Measurements from ENCODE around the gene WDR62. TPM values are rescaled to one million over a fixed set of nuclear protein-coding genes. Genes with fewer than 3 reads are reported as not detected.
"Not testable (repeated sequence)": the region's sequence is repeated elsewhere in the genome, so short reads cannot be mapped to it uniquely, and the experiment has no call there.

The WDR62 gene
- total RNA-seq, 2 experiments from 2014 or later, result 19.1 to 20.4 TPM

GRCh38 chr19:36125557-36125956 is 70.9 kb downstream of the WDR62 start:
- DNase-seq, result no peak
- peaks cover 11% of the 10 kb centered on the region for H3K4me1 Mint-ChIP-seq
- H3K36me3 Mint-ChIP-seq, result peaks cover 10% of the 10 kb centered on the region
- H3K9me3 Mint-ChIP-seq, result no peaks in the 10 kb centered on the region
- H3K27ac Mint-ChIP-seq, result peak overlapping the region; percentile 43
- no peaks in the 10 kb centered on the region for H3K27me3 Mint-ChIP-seq
- H3K4me3 Mint-ChIP-seq, result no peak overlapping the region

- Mint-ChIP-seq H3K27ac (peak overlapping the region; percentile 97), H3K9me3 (no peaks in the 10 kb centered on the region), H3K27me3 (no peaks in the 10 kb centered on the region), H3K4me3 (peak overlapping the region; percentile 91), H3K4me1 (peaks cover 22% of the 10 kb centered on the region), H3K36me3 (peaks cover 8% of the 10 kb centered on the region)
- no peak for DNase-seq
These were observed 73.7 kb downstream of the WDR62 start for GRCh38 chr19:36128392-36128736.

DNA sequence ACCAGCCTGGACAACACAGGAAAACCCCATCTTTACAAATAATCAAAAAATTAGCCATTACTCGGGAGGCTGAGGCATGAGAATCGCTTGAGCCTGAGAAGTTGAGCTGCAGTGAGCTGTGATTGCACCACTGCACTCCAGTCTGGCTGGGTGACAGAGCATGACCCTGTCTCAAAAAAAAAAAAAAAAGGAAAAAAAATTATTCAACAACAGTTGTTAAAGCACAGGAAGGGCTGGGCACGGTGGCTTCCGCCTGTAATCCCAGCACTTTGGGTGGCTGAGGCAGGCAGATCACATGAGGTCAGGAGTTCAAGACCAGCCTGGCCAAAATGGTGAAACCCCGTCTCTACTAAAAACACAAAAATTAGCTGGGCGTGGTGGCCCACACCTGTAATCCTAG is 76.5 kb downstream of the WDR62 start:
- DNase-seq, H3K36me3 Mint-ChIP-seq, H3K9me3 Mint-ChIP-seq, H3K27ac Mint-ChIP-seq, H3K4me3 Mint-ChIP-seq, H3K27me3 Mint-ChIP-seq: not testable (repeated sequence)
- peaks cover 17% of the 10 kb centered on the region for H3K4me1 Mint-ChIP-seq

DNA sequence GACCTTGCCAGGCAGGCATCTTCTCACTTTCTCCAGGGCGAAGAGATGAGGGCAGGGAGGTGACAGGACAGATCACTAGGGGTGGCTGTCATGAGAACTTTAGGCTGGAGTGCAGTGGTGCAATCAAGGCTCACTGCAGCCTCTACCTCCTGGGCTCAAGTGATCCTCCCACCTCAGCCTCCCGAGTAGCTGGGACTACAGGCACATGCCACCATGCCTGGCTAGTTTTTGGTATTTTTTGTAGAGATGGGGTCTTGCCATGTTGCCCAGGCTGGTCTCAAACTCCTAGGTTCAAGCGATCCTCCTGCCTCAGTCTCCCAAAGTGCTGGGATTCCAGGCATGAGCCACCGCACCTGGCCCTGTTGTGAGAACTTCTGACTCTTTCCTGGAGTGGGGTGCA is 80.2 kb downstream of the WDR62 start:
- peaks cover 18% of the 10 kb centered on the region for H3K4me1 Mint-ChIP-seq
- not testable (repeated sequence) for H3K27ac Mint-ChIP-seq, H3K4me3 Mint-ChIP-seq, DNase-seq, H3K36me3 Mint-ChIP-seq, H3K27me3 Mint-ChIP-seq, H3K9me3 Mint-ChIP-seq

- Mint-ChIP-seq H3K27me3 (peaks cover 4% of the 10 kb centered on the region), H3K4me1 (peaks cover 24% of the 10 kb centered on the region), H3K36me3 (peaks cover 9% of the 10 kb centered on the region), H3K9me3 (peaks cover 2% of the 10 kb centered on the region), H3K4me3 (no peak overlapping the region), H3K27ac (no peak overlapping the region)
- no peak for DNase-seq
These were observed 82.4 kb downstream of the WDR62 start for GRCh38 chr19:36136964-36137686.

DNA sequence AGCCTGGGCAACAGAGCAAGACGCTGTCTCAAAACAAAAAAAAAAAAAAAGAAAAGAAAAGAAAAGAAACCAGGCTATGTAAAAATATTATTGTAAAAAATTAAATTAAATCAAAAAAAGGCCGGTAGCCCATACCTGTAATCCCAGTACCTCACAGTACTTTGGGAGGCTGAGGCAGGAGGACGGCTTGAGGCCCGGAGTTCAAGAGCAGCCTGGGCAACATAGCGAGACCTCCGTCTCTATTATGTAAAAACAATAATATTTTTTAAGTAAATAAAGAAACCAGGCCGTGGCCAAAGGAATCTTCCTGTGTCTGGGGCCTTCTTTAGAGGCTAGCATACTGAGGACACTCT is 84.4 kb downstream of the WDR62 start:
- Mint-ChIP-seq H3K9me3 (peaks cover 2% of the 10 kb centered on the region), H3K27ac (peak overlapping the region; percentile 90), H3K4me3 (peak overlapping the region; percentile 89), H3K27me3 (peaks cover 4% of the 10 kb centered on the region), H3K4me1 (peaks cover 19% of the 10 kb centered on the region), H3K36me3 (peaks cover 18% of the 10 kb centered on the region)
- no peak for DNase-seq

DNA sequence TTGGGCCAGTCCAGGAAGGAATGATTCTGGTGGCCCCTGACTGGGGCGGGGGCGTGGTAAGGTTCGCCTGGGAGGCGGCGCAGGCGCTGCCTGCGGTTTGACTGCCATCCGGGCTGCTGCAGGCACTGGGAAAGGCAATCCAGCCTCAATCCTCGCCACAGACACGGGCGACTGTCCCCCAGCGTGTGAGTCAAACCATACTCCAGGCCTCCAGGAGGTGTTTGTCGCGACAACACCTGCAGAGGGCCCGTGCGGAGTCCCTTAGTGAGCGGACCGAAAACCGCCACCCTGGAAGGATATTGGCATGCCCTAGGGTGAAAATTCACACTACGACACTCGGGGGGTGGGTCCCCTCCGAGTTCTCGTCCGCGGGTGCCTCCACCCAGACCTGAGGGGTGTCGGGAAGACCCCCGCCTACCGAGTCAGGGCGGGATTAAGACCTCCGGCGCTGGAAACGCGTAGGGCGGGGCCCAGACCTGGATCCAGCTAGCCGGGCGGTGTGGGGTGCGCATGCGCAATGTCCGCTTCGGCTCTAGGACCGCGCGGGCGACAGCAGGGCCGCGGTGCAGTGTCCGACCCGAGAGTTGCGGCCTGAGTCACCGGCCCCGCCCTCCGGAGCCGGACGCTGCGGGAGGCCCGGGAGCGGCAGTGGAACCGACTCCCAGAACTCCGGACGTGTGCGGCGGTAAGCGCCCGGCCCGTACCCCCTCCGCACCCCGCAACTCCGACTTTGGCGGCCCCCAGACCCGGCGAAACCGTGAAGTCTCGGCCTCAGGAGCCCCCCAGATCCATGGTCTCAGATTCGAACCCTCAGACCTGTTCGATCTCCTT is 85.0 kb downstream of the WDR62 start, which contains the start of gene CAPNS1:
Gene CAPNS1 (plus strand): TSS at position 594 of the 831 bp plus-strand sequence. CDS start 946 bp downstream, outside the sequence.
- Mint-ChIP-seq H3K4me1 (peaks cover 19% of the 10 kb centered on the region), H3K4me3 (peak within 1 kb of the TSS; percentile 89), H3K27me3 (peaks cover 4% of the 10 kb centered on the region), H3K27ac (peak within 1 kb of the TSS; percentile 90), H3K36me3 (peaks cover 18% of the 10 kb centered on the region), H3K9me3 (peaks cover 2% of the 10 kb centered on the region)
- DNase-seq, result peak; percentile 95

DNA sequence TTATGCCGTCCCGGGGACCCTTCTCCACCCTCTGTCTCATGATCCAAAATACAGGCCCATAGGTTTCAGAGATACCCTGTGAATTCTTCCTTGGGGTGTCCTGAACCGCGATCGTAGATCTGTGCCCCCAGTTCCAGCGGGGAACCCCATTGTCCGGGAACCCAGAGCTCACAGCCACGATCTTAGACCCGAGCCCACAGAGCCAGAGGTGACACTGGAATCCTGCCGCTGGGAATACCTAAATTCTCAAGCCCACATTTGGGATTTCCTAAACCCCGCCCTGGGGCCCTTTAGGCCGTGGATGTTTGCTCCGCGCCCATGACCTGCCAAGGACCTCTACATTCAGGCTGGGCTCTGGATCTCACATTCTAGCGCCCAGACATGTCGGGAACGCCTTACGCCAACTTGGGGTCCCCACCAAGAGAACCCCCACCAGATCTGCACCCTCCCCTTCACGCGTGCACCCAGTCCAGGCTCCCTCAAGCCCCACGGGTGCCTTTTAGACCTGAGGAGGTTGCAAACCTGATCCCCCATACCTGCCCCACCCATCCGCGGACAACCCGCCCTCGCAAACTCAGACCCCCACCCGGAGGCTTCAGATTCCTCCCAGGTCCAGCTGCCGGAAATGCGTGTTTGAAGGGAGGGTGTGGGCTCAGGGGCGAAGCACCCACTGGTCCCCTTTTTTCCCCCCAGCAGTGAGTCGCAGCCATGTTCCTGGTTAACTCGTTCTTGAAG is 85.8 kb downstream of the WDR62 start:
- DNase-seq, result peak; percentile 46
- Mint-ChIP-seq H3K27ac (peak overlapping the region; percentile 90), H3K4me1 (peaks cover 19% of the 10 kb centered on the region), H3K4me3 (peak overlapping the region; percentile 89), H3K36me3 (peaks cover 18% of the 10 kb centered on the region), H3K9me3 (peaks cover 2% of the 10 kb centered on the region), H3K27me3 (peaks cover 4% of the 10 kb centered on the region)

DNA sequence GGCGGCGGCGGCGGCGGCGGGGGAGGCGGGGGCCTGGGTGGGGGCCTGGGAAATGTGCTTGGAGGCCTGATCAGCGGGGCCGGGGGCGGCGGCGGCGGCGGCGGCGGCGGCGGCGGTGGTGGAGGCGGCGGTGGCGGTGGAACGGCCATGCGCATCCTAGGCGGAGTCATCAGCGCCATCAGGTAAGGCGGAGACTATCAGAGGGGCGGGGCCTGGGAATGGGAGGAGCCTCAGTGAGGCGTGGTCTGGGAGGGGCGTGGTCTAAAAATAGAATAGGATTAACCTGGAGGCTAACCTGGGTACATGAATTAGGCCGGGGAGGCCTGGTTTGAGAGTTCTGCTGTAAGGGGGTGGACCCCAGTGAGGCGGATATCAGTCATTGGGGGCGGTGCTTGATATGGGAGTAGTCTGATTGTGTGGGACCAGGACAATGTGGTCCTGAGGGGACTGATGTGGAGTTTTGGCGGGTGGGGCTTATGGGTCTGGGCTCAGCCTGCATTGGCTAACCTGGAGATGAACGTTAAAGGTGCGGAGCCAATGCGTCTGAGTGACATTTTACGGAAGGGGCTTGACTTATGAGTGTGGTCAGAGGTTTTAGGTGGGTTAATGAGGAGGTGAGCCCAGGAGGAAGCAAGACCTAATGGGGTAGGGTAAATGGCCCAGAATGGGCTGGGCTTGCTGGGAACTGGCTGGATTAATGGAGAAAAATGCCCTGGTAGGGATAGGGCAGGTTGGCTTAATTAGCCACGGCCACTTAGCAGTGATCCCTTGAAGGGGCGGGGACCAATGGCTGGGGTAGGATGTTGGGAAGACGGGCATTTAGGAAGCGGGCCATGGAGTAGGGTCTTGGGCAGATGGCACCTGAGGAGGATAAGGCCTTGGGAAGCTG is 86.6 kb downstream of the WDR62 start:
- DNase-seq, result peak; percentile 87
- Mint-ChIP-seq H3K27ac (peak overlapping the region; percentile 49), H3K27me3 (no peaks in the 10 kb centered on the region), H3K36me3 (peaks cover 25% of the 10 kb centered on the region), H3K4me1 (peaks cover 19% of the 10 kb centered on the region), H3K9me3 (peaks cover 2% of the 10 kb centered on the region), H3K4me3 (peak overlapping the region; percentile 89)

DNA sequence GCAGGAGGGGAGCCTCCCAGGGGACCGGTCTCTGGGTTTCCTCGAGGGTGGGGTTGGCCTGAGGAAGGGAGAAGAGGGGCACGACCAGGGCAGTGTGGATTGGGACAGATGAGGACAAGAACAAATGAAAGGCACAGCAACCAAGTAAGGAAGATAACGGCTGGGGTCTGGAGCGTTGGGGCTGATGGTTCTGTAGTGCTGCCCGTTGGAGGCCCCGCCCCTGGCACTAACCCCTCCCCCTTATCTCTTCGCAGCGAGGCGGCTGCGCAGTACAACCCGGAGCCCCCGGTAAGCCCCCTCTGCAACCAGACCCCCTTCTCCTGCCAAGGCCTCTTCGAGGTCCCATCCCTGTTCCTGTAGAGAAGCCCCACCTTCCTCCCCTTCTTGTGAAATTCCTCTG is 87.3 kb downstream of the WDR62 start:
- DNase-seq, result no peak
- peaks cover 15% of the 10 kb centered on the region for H3K4me1 Mint-ChIP-seq
- H3K27me3 Mint-ChIP-seq, result no peaks in the 10 kb centered on the region
- H3K36me3 Mint-ChIP-seq, result peaks cover 29% of the 10 kb centered on the region
- peaks cover 2% of the 10 kb centered on the region for H3K9me3 Mint-ChIP-seq
- H3K27ac Mint-ChIP-seq, result no peak overlapping the region
- H3K4me3 Mint-ChIP-seq, result no peak overlapping the region

DNA sequence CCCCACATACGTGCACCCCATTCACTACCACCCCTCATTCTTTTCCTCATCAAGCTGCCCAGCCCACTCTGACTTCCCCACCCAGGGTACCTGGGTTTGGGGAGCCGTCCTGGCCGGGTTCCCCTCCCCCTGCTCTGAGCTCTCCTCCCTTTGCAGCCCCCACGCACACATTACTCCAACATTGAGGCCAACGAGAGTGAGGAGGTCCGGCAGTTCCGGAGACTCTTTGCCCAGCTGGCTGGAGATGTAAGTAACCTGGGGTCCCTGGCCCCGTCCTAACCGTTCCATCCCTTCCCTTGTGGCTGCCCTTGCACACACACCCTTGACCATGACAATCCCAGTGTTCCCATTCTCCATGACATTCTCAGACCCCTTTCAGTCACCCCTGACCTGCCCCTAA is 87.8 kb downstream of the WDR62 start:
- H3K36me3 Mint-ChIP-seq, result peaks cover 33% of the 10 kb centered on the region
- no peak overlapping the region for H3K4me3 Mint-ChIP-seq

GRCh38 chr19:36144624-36145023 is 89.9 kb downstream of the WDR62 start:
- Mint-ChIP-seq H3K4me3 (no peak overlapping the region), H3K4me1 (peaks cover 12% of the 10 kb centered on the region), H3K36me3 (peaks cover 41% of the 10 kb centered on the region), H3K27ac (no peak overlapping the region), H3K27me3 (no peaks in the 10 kb centered on the region), H3K9me3 (peaks cover 2% of the 10 kb centered on the region)
- DNase-seq, result no peak

More for the DNA sequence above, 87.8 kb downstream of the WDR62 start:
- peaks cover 2% of the 10 kb centered on the region for H3K9me3 Mint-ChIP-seq
- no peak for DNase-seq
- H3K4me1 Mint-ChIP-seq, result peaks cover 15% of the 10 kb centered on the region
- H3K27me3 Mint-ChIP-seq, result no peaks in the 10 kb centered on the region
- no peak overlapping the region for H3K27ac Mint-ChIP-seq

DNA sequence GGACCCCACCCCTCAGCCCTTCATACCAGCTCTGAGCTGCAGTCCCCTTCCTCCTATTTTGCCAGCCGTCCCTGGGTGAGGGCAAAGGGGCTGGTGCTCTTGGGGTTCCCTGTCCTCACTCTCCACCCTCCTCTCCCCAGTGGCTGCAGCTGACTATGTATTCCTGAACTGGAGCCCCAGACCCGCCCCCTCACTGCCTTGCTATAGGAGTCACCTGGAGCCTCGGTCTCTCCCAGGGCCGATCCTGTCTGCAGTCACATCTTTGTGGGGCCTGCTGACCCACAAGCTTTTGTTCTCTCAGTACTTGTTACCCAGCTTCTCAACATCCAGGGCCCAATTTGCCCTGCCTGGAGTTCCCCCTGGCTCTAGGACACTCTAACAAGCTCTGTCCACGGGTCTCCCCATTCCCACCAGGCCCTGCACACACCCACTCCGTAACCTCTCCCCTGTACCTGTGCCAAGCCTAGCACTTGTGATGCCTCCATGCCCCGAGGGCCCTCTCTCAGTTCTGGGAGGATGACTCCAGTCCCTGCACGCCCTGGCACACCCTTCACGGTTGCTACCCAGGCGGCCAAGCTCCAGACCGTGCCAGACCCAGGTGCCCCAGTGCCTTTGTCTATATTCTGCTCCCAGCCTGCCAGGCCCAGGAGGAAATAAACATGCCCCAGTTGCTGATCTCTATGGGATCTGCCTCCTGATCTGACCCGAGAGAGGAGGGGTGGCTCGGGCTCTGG is 95.1 kb downstream of the WDR62 start:
- no peaks in the 10 kb centered on the region for H3K4me1 Mint-ChIP-seq
- H3K27me3 Mint-ChIP-seq, result no peaks in the 10 kb centered on the region
- H3K4me3 Mint-ChIP-seq, result no peak overlapping the region
- H3K36me3 Mint-ChIP-seq, result peaks cover 28% of the 10 kb centered on the region
- no peak for DNase-seq
- H3K27ac Mint-ChIP-seq, result peak overlapping the region; percentile 25
- no peaks in the 10 kb centered on the region for H3K9me3 Mint-ChIP-seq

DNA sequence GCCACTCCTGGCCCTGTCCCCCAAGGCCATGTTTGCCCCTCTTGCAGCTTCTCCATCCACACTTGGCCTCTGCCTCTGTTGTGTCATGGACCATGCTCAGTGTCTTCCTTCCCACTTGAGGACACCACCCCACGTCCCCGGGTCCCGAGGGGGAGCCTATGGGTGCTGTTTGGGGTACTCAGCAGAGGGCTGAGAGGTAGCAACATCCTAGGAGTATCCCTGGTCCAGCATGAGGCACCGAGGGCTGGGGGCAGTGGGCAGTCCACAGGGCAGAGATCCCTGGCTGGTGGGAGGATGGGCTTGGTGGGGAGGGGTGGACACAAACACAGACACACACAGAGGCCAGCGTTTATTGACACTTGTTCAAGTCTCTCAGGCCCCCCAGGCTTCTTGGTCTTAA is 95.9 kb downstream of the WDR62 start:
- no peak for DNase-seq
- H3K9me3 Mint-ChIP-seq, result no peaks in the 10 kb centered on the region
- peaks cover 28% of the 10 kb centered on the region for H3K36me3 Mint-ChIP-seq
- no peak overlapping the region for H3K4me3 Mint-ChIP-seq
- no peaks in the 10 kb centered on the region for H3K27me3 Mint-ChIP-seq
- no peak overlapping the region for H3K27ac Mint-ChIP-seq
- no peaks in the 10 kb centered on the region for H3K4me1 Mint-ChIP-seq

Data from activated naive CD8-positive, alpha-beta T cell treated with anti-CD3 and anti-CD28 coated beads for 36 hours (primary cell).